T-helper 17 cell (primary cell): ENCODE results near the gene SLC26A6. TPM values are rescaled to one million over a fixed set of nuclear protein-coding genes. Genes with fewer than 3 reads are reported as not detected.

Experiments used
- ATAC-seq: fragments of 150-1000 bp; cut with Tn5 transposase; 2 replicates; pipeline ENCODE4 v1.10.0; 2021; ENCODE audit warnings: mild to moderate bottlenecking, moderate library complexity
- DNase-seq, 3 donors: peaks; one replicate each; pipeline versions ENCODE4 v3.0.0 to v3.0.0-alpha.2; 2020 to 2021
- H3K9me3 ChIP-seq: one replicate; pipeline ENCODE4 v1.7.0; 2013; ENCODE audit warnings: low read length, mild to moderate bottlenecking; ENCODE audit not compliant: control insufficient read depth, poor library complexity, severe bottlenecking
- H3K27ac Mint-ChIP-seq: one replicate; pipeline ENCODE4 v1.8.0; 2022; ENCODE audit warnings: mild to moderate bottlenecking, moderate library complexity, mixed read lengths
- H3K27me3 Mint-ChIP-seq: one replicate; pipeline ENCODE4 v1.8.0; 2022; ENCODE audit warnings: mixed read lengths
- H3K36me3 Mint-ChIP-seq: one replicate; pipeline ENCODE4 v1.8.0; 2022; ENCODE audit warnings: low read depth, mixed read lengths
- H3K4me1 Mint-ChIP-seq: one replicate; pipeline ENCODE4 v1.8.0; 2022; ENCODE audit warnings: mild to moderate bottlenecking, mixed read lengths
- H3K4me3 Mint-ChIP-seq: one replicate; pipeline ENCODE4 v1.8.0; 2022; ENCODE audit warnings: mild to moderate bottlenecking, moderate library complexity, mixed read lengths
- total RNA-seq, 4 donors: library from RNA in 2 of 4; stranded (reverse) in 2 of 4; gene quantifications; one replicate each; pipeline ENCODE4 v1.2.3 and lab custom pipeline; 2022 to 2026

SLC26A6 gene
- total RNA-seq, 2 donors from 2014 or later: 16.4 to 22.1 TPM

DNA sequence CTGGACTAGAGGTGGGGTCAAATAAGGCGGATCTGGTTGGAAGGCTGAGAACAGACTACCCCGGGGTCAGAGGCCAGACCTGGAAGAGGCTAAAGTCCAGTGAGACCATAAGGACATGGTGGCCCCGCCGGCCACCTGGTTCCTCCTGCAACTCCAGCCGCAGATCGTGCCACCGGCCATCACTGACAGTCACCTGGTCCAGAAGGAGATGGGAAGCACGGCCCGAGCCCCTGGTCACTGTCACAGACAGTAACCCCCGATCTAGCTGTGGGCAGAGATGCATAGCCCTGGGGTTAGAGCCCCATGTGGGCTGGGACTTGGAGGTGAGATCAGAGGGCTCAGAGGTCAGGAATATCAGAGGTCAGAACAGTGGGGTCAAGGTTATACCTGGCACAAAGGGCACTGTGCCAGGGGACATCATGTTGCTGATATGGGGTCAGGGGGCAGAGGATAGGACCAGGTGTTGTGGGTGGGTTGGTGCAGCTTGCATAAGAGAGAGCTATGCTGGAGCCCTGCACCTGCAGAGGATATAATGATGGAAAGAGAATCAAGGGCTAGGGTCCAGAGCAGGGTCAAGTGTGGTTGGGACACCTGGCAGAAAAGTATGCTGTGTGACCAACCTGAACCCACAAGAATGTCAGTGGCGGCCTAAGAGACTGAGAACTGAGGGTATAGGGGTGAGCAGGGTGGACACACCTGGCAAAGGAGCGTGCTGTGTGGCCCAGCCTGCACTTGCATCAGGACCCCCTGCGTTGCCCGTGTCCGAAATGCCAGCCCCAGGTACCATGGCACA, 17.9 kb upstream of the SLC26A6 start:
- Mint-ChIP-seq H3K4me1 (peaks cover 17% of the 10 kb centered on the region), H3K27me3 (no peaks in the 10 kb centered on the region)
- H3K9me3 ChIP-seq: no peaks in the 10 kb centered on the region

DNA sequence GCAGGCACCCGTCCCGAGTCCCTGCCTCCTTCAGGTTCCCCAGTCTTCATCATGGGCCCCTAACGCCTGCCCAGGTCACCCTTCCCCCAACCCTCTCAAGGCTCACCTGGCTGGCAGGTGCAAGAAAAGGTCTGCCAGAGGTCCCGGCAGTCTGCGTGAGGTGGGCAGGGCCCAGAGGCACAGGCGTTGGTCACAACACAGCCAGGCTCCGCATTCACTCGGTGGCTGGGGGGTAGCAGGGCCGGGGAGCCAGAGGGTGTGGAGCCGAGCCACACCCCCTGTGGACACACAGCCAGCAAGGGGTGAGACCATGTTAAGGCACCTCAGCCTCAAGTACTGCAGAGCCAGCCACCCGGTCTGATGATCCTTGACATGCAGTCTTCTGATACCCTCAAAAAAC, 16.5 kb upstream of the SLC26A6 start:
- Mint-ChIP-seq H3K27ac (no peak overlapping the region), H3K36me3 (no peaks in the 10 kb centered on the region), H3K4me1 (peaks cover 17% of the 10 kb centered on the region), H3K4me3 (no peak overlapping the region), H3K27me3 (no peaks in the 10 kb centered on the region)
- no peaks in the 10 kb centered on the region for H3K9me3 ChIP-seq
- DNase-seq (no peak), ATAC-seq (no peak)

More for the DNA sequence above, 17.9 kb upstream of the SLC26A6 start:
- no peaks in the 10 kb centered on the region for H3K36me3 Mint-ChIP-seq
- no peak for DNase-seq
- ATAC-seq: no peak
- no peak overlapping the region for H3K27ac Mint-ChIP-seq
- peak overlapping the region; percentile 8 for H3K4me3 Mint-ChIP-seq

DNA sequence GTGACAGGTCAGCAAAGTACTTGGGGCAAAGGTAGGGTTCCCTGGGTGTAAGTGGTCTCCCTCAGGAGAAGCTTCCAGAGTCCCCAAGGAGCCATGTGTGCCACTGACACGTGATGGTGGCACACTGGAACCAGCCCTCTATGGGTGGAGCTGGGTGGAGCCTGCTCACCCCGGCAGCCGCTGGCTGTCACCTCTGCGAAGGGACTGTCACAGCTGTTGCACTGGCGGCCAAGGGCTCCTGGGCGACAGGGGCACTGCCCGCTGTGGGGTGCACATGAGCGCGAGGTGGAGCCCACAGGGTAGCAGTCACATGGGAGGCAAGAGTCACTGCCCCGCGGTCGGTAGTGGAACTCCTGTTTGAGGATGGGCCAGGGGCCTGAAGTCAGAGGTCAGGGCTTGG, 15.5 kb upstream of the SLC26A6 start:
- H3K27me3 Mint-ChIP-seq: no peaks in the 10 kb centered on the region
- H3K27ac Mint-ChIP-seq: no peak overlapping the region
- no peaks in the 10 kb centered on the region for H3K36me3 Mint-ChIP-seq
- peaks cover 17% of the 10 kb centered on the region for H3K4me1 Mint-ChIP-seq
- no peak for DNase-seq
- no peaks in the 10 kb centered on the region for H3K9me3 ChIP-seq
- no peak for ATAC-seq
- H3K4me3 Mint-ChIP-seq: no peak overlapping the region

DNA sequence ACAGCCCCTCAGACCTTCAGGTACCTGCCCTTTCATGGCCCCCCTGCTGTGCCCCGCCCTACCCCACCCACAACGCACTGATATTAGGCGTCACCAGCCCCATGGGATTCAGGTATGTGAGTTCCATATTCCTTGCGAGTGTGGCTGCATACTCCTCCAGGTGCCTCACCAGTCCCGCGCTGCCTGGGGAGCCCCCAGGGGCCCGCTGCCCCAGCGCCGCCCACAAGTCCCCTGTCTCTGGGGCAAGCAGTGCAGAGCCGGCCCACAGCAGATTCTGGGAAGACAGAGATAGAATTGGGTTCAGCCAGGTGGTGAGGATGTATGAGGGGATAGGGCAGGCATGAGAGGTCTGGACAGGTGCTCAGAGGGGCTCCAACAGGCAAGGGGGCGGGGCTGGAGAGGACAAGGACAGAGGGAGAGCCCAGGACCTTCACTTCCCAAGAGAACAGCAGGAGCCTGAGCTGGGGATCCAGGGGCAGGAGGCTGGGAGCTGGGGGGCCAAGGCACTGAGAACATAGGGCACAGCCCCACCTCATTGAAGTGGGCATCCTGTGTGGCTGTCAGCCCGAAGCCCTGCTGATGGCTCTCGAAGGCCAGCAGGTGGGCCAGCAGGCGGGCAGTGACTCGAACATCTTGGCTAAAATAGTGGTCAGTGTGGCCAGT, 13.1 kb upstream of the SLC26A6 start:
- Mint-ChIP-seq H3K27me3 (no peaks in the 10 kb centered on the region), H3K27ac (no peak overlapping the region), H3K4me1 (peaks cover 7% of the 10 kb centered on the region), H3K36me3 (peaks cover 5% of the 10 kb centered on the region), H3K4me3 (no peak overlapping the region)
- no peaks in the 10 kb centered on the region for H3K9me3 ChIP-seq
- DNase-seq (no peak), ATAC-seq (no peak)

DNA sequence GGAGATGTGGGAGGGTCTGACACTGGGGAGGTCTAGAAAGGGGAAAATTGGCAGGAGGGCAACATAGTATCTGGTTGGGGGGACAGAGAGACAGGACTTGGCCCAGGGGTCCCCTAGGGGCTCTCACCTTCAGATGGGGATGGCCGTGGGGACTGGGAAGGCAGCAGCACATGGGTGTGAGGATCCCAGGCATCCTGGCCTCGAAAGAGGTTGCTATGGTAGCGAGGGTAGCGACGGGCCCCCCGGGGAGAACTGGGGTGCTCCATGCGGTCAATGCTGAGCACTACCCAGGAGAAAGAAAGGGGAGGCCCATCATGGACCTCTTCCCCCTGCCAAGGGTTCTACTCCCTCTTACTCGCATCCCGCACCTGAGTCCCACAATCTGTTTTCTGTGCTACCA, 12.5 kb upstream of the SLC26A6 start:
- no peaks in the 10 kb centered on the region for H3K27me3 Mint-ChIP-seq
- H3K4me3 Mint-ChIP-seq: no peak overlapping the region
- H3K4me1 Mint-ChIP-seq: peaks cover 7% of the 10 kb centered on the region
- ATAC-seq: no peak
- H3K9me3 ChIP-seq: no peaks in the 10 kb centered on the region
- H3K36me3 Mint-ChIP-seq: peaks cover 5% of the 10 kb centered on the region
- H3K27ac Mint-ChIP-seq: no peak overlapping the region
- no peak for DNase-seq

DNA sequence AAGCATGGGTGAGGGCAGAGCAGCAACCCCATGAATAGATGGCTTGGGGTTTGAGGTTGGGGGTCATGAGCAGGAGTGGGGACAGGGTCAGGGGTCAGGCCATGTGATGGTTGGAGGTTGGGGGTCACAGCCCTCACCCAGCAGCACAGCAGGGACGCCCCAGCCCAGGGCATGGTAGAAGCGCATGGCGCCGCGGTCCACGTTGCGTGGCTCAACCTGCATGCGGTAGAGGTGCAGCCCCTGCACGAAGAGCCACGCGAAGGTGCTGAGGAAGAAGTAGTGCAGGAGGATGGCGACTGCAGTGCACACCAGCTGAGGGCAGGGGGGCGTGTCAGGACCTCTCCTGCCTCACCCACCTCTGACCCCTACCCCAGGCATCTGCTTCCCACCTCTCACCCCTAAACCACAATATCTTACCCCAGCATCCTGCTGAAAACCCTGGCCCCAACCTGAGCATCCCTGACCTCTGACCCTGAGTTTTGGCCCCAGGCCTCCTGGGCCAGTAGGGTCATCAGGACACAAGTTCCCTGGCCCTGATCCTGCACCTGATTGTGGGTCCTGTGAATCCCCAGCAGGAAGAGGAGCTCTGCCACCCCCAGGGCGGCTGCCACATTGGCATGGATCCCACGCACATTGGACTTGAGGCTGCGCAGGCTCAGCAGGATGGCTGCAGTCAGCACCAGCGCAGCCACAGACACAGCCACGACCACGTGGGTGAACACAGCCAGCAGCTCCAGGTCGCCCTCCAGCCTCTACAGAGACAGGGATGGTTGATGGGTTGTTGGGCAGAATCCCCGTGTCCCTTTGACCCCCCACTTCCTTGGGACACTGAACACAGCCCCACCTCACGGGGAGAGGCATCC, 9.9 kb upstream of the SLC26A6 start:
- Mint-ChIP-seq H3K36me3 (peaks cover 5% of the 10 kb centered on the region), H3K27me3 (no peaks in the 10 kb centered on the region), H3K27ac (peak overlapping the region; percentile 37), H3K4me3 (no peak overlapping the region), H3K4me1 (peaks cover 4% of the 10 kb centered on the region)
- no peak for DNase-seq
- H3K9me3 ChIP-seq: no peaks in the 10 kb centered on the region
- no peak for ATAC-seq

DNA sequence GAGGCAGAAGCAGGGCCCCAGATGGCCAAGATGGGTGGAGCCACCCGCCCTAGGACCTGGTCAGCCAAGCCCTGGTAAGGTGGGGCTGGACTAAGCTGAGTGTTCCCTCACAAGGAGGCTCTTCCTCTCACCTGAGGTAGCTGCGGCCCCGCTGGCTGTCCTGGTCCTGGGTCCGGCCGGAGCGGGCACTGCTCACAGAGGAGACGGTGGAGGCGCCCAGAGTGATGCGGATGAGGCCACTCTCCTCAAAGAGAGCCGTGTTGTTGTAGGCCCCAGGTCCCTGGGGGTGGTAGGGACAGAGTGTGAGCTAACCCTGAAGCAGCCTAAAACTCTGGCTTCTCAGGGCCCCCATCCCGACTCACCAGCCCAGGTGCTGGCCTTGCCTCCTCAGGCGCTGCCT, 7.3 kb upstream of the SLC26A6 start:
- no peak for ATAC-seq
- H3K36me3 Mint-ChIP-seq: peaks cover 5% of the 10 kb centered on the region
- H3K4me3 Mint-ChIP-seq: no peak overlapping the region

DNA sequence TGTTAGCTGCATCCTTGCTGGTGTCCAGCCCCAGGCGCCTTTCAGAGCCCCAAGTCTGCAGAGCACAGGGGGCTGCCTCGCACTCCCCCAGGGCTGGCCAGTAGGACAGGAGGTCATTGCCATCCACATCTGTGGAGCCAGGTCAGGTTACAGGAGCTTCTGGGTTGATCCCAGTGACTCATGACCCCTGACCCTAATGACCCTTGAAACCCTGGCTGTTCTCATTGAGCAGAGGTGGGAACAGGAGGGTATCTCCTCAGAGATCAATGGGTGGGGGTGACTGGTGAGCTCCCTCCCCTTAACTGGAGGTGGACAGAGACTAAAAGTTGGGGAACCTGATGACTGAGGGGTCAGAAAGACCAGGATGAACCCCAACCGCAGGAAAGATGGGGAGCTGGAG, 6.1 kb upstream of the SLC26A6 start:
- Mint-ChIP-seq H3K36me3 (peaks cover 5% of the 10 kb centered on the region), H3K27me3 (peaks cover 5% of the 10 kb centered on the region), H3K4me1 (peaks cover 2% of the 10 kb centered on the region), H3K27ac (no peak overlapping the region), H3K4me3 (no peak overlapping the region)
- DNase-seq (no peak), ATAC-seq (no peak)
- no peaks in the 10 kb centered on the region for H3K9me3 ChIP-seq

More for the DNA sequence above, 7.3 kb upstream of the SLC26A6 start:
- no peaks in the 10 kb centered on the region for H3K9me3 ChIP-seq
- H3K27ac Mint-ChIP-seq: no peak overlapping the region
- no peak for DNase-seq
- H3K27me3 Mint-ChIP-seq: peaks cover 5% of the 10 kb centered on the region
- H3K4me1 Mint-ChIP-seq: peaks cover 2% of the 10 kb centered on the region

DNA sequence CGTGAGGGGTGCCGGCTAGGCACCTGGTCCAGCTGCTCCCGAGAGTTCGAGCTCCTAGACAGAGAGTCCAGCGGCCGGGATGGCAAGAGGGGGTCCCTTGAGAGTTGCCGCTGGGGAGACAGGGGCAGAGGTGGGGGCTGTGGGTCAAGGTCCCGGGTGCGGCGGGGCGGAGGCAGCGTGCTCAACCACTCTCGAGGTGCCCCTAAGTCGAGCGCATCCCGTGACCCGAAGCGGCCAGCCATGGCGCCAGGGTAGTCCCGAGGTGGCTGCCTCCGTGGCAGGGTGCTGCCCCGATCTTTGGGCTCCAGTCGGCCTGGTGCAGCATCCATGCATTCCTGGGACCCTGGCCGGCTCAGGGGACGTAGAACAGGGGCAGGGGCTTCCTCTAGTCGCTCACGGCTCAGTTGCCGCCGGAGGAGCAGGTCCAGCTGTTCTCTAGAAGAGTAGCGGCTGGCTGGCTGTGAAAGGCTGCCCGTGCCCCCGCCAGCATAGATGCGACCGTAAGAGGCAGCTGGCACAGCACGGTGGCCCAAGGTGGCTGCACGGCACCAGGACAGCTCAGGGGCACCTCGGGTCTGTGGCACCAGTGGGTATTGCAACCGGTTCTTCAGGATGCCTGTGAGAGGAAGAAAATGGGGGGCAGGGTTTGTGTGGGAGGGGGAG, 4.8 kb upstream of the SLC26A6 start:
- no peak for ATAC-seq
- DNase-seq: no peak

DNA sequence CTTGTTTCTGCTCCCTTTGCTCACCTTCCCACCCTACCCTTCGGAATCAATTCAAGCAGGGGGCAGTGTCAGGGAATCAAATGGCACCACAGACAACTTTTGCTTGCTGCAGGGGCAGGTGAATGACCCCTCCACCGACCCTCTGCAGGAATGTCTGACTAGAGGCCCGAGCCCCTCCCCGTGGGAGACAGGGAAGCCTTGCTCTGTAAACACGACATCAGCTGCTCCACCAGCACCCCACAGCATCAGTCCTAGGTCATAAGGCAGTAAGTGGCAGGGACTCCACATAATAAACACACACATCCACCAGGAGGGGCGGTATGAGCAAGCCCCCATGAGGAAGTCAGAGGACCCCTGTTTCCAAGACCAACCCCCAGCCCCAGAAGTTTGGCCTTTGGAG, 2.0 kb upstream of the SLC26A6 start:
- H3K27me3 Mint-ChIP-seq: peaks cover 5% of the 10 kb centered on the region
- H3K4me1 Mint-ChIP-seq: peaks cover 12% of the 10 kb centered on the region
- H3K4me3 Mint-ChIP-seq: peak overlapping the region; percentile 33
- H3K9me3 ChIP-seq: no peaks in the 10 kb centered on the region
- no peaks in the 10 kb centered on the region for H3K36me3 Mint-ChIP-seq
- peak overlapping the region; percentile 80 for H3K27ac Mint-ChIP-seq
- DNase-seq: no peak
- no peak for ATAC-seq

More for the DNA sequence above, 4.8 kb upstream of the SLC26A6 start:
- peaks cover 3% of the 10 kb centered on the region for H3K4me1 Mint-ChIP-seq
- H3K4me3 Mint-ChIP-seq: no peak overlapping the region
- no peaks in the 10 kb centered on the region for H3K9me3 ChIP-seq
- peaks cover 5% of the 10 kb centered on the region for H3K27me3 Mint-ChIP-seq
- no peak overlapping the region for H3K27ac Mint-ChIP-seq
- peaks cover 5% of the 10 kb centered on the region for H3K36me3 Mint-ChIP-seq

DNA sequence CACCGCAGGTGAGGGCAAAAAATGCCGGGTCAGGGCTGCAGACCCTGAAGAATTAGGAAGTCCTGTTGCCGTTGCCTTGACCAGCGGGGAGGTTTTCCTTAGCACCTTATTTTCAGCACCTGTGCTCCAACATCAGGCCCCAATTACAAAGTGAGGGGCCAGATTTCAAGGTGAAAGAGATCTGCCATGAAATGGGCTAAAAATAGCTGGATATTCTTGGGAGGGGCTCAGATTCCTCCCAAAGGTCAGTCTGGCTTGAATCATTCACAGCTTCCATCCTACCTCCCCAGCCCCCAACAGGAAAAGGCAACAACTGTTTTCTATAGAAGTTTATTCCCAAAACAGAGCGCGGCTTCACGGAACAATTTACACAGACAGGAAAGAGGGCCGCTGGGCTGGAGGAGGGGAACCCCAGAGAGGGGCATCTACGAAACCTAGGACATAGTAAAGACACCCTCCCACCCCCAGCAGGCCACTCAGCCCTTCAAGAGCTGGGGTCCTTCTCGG, 941 bp upstream of the SLC26A6 start:
- Mint-ChIP-seq H3K36me3 (no peaks in the 10 kb centered on the region), H3K27me3 (peaks cover 5% of the 10 kb centered on the region), H3K27ac (peak overlapping the region; percentile 80), H3K4me1 (peaks cover 12% of the 10 kb centered on the region), H3K4me3 (peak overlapping the region; percentile 90)
- ATAC-seq (no peak), DNase-seq (no peak)
- no peaks in the 10 kb centered on the region for H3K9me3 ChIP-seq

DNA sequence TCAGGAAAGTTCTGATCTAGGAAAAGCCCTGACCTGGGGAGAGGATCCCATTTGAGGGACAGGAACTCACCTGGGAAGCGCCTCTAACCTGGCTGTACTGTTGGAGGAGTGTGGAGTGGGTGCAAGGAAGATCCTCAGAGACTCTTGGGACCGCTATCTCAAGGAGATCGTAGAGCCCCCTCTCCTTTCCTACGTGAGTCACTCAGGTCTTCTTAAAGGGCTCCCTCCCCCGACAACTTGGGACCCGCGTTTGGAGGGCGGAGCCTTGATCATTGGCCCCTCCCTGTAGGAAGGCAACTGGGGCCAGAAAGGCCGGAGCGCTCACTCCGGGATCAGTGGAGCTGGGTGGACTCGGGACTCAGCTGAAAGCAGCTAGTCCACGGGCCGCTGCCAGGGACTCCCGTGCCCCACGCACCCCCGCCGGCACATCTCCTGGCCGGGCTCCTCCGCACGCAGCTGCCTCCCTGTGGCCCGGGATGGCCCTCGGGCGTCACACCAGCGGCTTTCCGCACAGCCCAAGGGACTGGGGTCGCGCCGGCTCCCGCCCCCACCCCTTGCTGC, 520 bp downstream of the SLC26A6 start:
- DNase-seq (peak in 2 of 3 donors; percentile 31 to 40), ATAC-seq (peak; percentile 32)
- Mint-ChIP-seq H3K27me3 (peaks cover 5% of the 10 kb centered on the region), H3K4me1 (peaks cover 12% of the 10 kb centered on the region), H3K36me3 (no peaks in the 10 kb centered on the region), H3K4me3 (peak overlapping the region; percentile 90), H3K27ac (peak overlapping the region; percentile 27)
- no peaks in the 10 kb centered on the region for H3K9me3 ChIP-seq
